ENCODE data around the gene VTI1A. TPM values are rescaled to one million over a fixed set of nuclear protein-coding genes. Genes with fewer than 3 reads are reported as not detected.

Gene VTI1A
- total and polyA plus RNA-seq, 4 donors, result 5.5 to 26.9 (median 13.1) TPM

GRCh38 chr10:112524641-112525040 is 77.6 kb downstream of the VTI1A start:
- no peaks in the 10 kb centered on the region for H3K9me3 ChIP-seq (ENCODE audit: control insufficient read depth in 4 of 4, low read length in 3 of 4)
- no peak overlapping the region for H3K4me3 ChIP-seq (ENCODE audit: low read depth in 1 of 3, low read length in 3 of 3)
- H3K27me3 ChIP-seq (ENCODE audit: control insufficient read depth in 4 of 4, insufficient read depth in 4 of 4, low read length in 3 of 4), result no peaks in the 10 kb centered on the region
- H3K36me3 ChIP-seq (ENCODE audit: control insufficient read depth in 4 of 4, insufficient read depth in 3 of 4, low read depth in 1 of 4, low read length in 3 of 4), result no peaks in the 10 kb centered on the region
- no peak overlapping the region for H3K27ac ChIP-seq (ENCODE audit: low read depth in 1 of 2, low read length in 2 of 2)
- H3K9ac ChIP-seq (ENCODE audit: low read depth in 1 of 2, low read length in 2 of 2), result no peak overlapping the region
- DNase-seq (ENCODE audit: low spot score), result no peak
- TF ChIP-seq TAF1 (conservative IDR thresholded peaks at IDR 0.05), result no peak
- TF ChIP-seq, protein P1, sequence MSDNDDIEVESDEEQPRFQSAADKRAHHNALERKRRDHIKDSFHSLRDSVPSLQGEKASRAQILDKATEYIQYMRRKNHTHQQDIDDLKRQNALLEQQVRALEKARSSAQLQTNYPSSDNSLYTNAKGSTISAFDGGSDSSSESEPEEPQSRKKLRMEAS (IDR thresholded peaks at IDR 0.05), result no peak
- TF ChIP-seq FOXA1 (IDR thresholded peaks at IDR 0.05), result no peak
- no peak for TF ChIP-seq GABPA (IDR thresholded peaks at IDR 0.05 in 1 of 2, conservative IDR thresholded peaks at IDR 0.05 in 1 of 2)
- no peak for TF ChIP-seq FOXA2 (IDR thresholded peaks at IDR 0.05)
- TF ChIP-seq, protein P2, sequence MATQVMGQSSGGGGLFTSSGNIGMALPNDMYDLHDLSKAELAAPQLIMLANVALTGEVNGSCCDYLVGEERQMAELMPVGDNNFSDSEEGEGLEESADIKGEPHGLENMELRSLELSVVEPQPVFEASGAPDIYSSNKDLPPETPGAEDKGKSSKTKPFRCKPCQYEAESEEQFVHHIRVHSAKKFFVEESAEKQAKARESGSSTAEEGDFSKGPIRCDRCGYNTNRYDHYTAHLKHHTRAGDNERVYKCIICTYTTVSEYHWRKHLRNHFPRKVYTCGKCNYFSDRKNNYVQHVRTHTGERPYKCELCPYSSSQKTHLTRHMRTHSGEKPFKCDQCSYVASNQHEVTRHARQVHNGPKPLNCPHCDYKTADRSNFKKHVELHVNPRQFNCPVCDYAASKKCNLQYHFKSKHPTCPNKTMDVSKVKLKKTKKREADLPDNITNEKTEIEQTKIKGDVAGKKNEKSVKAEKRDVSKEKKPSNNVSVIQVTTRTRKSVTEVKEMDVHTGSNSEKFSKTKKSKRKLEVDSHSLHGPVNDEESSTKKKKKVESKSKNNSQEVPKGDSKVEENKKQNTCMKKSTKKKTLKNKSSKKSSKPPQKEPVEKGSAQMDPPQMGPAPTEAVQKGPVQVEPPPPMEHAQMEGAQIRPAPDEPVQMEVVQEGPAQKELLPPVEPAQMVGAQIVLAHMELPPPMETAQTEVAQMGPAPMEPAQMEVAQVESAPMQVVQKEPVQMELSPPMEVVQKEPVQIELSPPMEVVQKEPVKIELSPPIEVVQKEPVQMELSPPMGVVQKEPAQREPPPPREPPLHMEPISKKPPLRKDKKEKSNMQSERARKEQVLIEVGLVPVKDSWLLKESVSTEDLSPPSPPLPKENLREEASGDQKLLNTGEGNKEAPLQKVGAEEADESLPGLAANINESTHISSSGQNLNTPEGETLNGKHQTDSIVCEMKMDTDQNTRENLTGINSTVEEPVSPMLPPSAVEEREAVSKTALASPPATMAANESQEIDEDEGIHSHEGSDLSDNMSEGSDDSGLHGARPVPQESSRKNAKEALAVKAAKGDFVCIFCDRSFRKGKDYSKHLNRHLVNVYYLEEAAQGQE (IDR thresholded peaks at IDR 0.05), result no peak
- no peak for TF ChIP-seq NR2F2 (IDR thresholded peaks at IDR 0.05)
- no peak for TF ChIP-seq HNF4A (conservative IDR thresholded peaks at IDR 0.05)
- no peak for TF ChIP-seq RAD21 (IDR thresholded peaks at IDR 0.05)
- TF ChIP-seq YY1 (IDR thresholded peaks at IDR 0.05), result no peak
- no peak for TF ChIP-seq SP1 (IDR thresholded peaks at IDR 0.05)
- no peak for TF ChIP-seq HNF4G (IDR thresholded peaks at IDR 0.05)
- H3K4me1 ChIP-seq (ENCODE audit: control insufficient read depth in 4 of 4, insufficient read depth in 4 of 4, low read length in 3 of 4), result no peaks in the 10 kb centered on the region

- Histone ChIP-seq H3K27ac (ENCODE audit: low read depth in 1 of 2, low read length in 2 of 2) (no peak overlapping the region), H3K9ac (ENCODE audit: low read depth in 1 of 2, low read length in 2 of 2) (no peak overlapping the region), H3K4me3 (ENCODE audit: low read depth in 1 of 3, low read length in 3 of 3) (no peak overlapping the region), H3K36me3 (ENCODE audit: control insufficient read depth in 4 of 4, insufficient read depth in 3 of 4, low read depth in 1 of 4, low read length in 3 of 4) (no peaks in the 10 kb centered on the region), H3K9me3 (ENCODE audit: control insufficient read depth in 4 of 4, low read length in 3 of 4) (no peaks in the 10 kb centered on the region), H3K4me1 (ENCODE audit: control insufficient read depth in 4 of 4, insufficient read depth in 4 of 4, low read length in 3 of 4) (no peaks in the 10 kb centered on the region), H3K27me3 (ENCODE audit: control insufficient read depth in 4 of 4, insufficient read depth in 4 of 4, low read length in 3 of 4) (no peaks in the 10 kb centered on the region)
- TF ChIP-seq HNF4A (conservative IDR thresholded peaks at IDR 0.05) (no peak), EGR1 (IDR thresholded peaks at IDR 0.05; ENCODE audit: low read depth in 2 of 2) (no peak), JUND (IDR thresholded peaks at IDR 0.05) (no peak), YY1 (IDR thresholded peaks at IDR 0.05) (no peak), ATF3 (IDR thresholded peaks at IDR 0.05) (no peak)
- TF ChIP-seq, protein P1 (IDR thresholded peaks at IDR 0.05), result no peak
- TF ChIP-seq, protein P2 (IDR thresholded peaks at IDR 0.05), result no peak
- TF ChIP-seq, protein P3, sequence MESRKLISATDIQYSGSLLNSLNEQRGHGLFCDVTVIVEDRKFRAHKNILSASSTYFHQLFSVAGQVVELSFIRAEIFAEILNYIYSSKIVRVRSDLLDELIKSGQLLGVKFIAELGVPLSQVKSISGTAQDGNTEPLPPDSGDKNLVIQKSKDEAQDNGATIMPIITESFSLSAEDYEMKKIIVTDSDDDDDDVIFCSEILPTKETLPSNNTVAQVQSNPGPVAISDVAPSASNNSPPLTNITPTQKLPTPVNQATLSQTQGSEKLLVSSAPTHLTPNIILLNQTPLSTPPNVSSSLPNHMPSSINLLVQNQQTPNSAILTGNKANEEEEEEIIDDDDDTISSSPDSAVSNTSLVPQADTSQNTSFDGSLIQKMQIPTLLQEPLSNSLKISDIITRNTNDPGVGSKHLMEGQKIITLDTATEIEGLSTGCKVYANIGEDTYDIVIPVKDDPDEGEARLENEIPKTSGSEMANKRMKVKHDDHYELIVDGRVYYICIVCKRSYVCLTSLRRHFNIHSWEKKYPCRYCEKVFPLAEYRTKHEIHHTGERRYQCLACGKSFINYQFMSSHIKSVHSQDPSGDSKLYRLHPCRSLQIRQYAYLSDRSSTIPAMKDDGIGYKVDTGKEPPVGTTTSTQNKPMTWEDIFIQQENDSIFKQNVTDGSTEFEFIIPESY (IDR thresholded peaks at IDR 0.05), result no peak
- DNase-seq (ENCODE audit: low spot score), result no peak
- 81% methylated on average over 3 of the region's 3 CpGs for WGBS
Observed at GRCh38 chr10:112525200-112525599, 78.2 kb downstream of the VTI1A start.

All from liver (tissue), 9 donors.